Stimulated activated CD4-positive, alpha-beta T cell treated with anti-CD3 and anti-CD28 coated beads, TNF-alpha, amount 100 ng/mL, for 48 hours (primary cell): ENCODE measurements around the gene CAMK1D.
"Not testable (repeated sequence)": the region's sequence is repeated elsewhere in the genome, so short reads cannot be mapped to it uniquely, and the experiment has no call there.

Experiments
- DNase-seq, 3 donors: peaks; one replicate each; pipeline ENCODE4 v3.0.0-alpha.2; 2020; ENCODE audit warnings: low read depth in 3 of 3

CAMK1D gene

DNA sequence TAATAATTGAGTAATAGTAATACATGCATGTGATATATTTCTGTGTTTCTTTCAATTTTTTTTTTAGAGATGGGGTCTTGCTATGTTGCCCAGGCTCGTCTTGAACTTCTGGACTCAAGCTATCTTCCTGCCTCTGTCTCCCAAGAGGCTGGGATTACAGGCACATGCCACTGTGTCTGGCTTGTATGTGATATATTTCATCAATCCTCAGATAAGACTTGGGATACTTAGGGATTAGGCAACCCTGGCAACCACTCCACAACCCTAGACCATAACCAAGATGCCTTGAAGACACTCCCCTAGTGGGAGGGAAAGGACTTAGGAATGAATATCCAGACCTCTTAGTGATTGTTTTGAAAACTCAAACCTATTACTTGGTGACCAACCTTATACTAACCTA, 497.4 kb downstream of the CAMK1D start:
- no peak for DNase-seq

DNA sequence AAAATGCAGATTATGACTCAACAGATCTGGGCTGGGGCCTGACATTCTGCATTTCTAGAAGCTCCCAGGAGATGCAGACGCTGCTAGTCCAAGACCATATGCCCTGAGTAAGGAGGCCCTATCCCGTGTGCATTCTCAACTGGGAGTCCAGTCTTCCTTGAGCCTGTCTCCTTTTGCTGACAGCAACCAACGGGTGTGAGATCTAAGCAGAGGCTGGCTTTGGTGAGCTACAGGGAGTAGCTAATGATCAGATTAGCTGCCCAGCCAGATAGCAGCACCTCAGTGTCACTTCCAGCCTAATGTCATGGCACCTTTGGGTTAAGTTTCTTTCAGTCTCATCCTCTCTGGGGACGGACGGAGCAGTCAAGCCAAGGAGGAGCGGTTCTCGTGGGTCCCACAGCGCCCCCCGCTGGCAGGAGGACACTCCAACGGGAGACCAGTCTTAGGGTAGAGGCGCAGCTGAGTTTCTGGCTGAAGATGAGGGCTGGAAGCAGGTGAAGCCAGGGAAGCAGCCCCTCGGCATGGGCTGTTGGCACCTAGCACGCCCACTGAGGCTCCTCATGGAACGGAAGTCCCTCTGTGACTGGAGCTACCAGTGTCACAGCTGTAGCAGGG, 498.1 kb downstream of the CAMK1D start:
- peak in 2 of 3 donors; percentile 32 to 46 for DNase-seq

DNA sequence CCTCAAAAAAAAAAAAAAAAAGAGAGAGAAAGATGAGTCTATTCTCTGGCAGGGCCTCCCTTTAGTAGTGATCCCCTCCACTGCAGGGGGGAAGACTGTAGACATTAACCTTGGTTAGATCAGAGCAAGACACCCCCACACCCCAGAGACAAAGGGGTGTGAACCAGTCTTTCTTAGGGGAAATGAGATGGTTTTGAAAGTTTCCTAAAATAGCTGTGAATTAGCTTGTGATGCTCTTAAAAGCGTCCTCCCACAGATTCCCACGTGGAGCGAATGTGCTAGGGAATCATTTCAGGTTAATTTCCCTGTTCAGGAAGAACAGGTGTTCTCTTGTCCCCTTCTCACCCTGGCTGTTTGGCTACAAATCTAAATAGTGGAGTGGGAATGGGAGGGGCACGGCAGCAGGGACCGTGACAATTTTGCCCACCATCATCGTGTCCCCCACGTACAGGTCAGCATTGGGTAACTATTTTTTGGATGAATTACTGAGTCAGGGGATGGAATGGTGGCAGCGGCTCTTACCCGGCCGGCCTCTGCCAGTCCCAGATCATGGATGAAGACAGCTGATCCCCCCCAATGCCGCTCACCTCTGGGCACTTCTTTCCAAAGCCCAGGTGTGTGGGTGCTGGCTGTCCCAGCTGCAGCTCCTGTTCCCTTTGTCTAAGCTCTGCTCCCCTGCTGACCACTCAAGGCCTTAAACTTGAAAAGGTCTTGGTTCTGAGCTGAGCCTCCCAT, 499.3 kb downstream of the CAMK1D start:
- DNase-seq = no peak

DNA sequence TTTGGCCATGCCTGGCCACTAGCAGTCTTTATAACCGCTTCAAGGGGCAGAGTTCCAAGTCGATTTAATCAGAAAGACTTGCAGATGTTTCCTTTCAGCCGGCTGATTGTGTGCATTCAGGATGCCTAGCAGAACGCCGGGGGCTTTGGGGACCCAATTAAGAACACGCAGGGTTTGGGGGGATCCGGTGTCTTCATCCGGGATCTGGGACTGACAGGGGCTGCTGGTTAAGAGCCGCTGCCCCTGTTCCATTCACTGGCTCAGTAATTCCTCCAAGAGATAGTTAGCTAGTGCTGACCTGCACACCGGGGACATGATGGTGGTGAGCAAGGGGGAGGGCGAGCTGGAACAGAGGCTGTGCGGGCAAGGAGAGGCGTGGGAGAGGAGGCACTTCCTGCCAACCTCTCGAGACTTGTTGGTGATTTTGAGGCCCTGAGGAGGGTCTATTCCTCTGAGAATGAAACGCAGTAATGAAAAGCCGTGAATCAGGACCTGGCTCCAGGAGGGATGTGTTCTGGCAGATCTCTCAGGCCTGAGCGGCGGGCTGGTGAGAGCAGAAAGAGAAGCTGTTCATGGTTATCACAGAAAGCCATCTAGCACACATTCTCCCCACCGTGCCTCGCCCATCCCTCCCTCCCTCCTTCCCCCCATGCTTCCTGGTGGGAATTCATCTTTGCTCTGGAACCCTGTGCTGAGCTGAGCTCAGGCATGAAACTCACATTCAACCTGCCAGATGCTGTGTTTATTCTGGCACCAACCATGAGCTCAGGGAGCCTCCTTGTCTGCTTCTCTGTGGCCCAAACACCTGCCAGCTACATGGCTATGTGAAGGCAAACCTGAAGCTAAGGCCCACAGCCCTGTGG, 500.2 kb downstream of the CAMK1D start:
- no peak for DNase-seq

DNA sequence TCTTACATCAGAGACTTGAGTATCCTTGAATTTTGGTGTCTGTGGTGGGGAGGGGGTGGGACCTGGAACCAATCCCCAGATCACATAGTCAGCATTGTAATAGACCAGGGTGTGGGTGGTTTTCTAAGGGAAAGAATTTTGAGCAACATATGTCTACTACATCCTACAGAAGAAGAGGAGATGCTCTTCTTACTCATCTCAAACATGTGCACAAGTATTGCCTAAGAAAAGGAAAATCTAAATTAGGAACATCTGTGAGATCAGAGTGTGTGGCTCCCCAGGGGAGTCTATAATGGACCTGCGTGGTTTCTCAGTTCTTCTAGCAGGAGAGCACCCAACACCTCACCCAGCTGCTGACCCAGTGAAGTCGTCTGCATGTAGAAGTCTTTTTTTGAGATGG, 503.3 kb downstream of the CAMK1D start:
- no peak for DNase-seq

DNA sequence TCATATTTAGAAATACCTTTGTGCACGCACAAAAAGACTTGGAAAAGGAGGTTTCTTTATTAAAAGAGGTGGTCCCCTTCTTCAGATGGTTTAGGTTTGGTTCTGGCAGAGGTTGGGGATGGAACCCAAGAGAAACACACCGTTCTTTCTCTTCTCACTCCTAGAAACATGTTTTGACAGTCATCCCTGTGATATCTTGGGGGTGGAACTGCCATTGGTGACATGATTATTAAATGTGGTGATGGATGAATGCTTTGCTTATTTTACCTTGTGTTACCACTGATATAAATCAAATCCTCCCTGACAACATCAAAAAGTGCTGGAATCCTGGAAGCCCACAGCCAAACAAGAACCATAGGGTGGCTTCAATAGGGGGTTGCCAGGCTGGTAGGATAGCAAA, 505.6 kb downstream of the CAMK1D start:
- DNase-seq = no peak

DNA sequence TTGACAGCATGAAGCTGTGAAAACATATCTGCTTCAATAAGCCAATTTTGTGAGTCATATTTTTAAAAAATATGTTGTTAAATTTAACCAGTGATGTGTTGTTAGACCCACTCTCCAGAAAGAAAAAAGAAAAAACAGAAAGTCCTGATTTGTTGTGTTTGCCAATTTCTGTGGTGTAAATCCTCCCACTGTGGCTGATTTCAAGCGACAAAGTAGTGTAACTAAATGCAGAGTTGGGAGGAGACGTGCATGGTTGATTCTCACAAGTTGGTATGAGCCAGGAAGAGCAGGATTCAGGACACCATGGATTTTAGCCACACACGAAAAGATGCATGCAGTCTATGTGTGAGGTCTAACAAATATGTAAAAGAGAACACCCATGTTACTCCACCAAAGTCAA, 513.1 kb downstream of the CAMK1D start:
- no peak for DNase-seq

DNA sequence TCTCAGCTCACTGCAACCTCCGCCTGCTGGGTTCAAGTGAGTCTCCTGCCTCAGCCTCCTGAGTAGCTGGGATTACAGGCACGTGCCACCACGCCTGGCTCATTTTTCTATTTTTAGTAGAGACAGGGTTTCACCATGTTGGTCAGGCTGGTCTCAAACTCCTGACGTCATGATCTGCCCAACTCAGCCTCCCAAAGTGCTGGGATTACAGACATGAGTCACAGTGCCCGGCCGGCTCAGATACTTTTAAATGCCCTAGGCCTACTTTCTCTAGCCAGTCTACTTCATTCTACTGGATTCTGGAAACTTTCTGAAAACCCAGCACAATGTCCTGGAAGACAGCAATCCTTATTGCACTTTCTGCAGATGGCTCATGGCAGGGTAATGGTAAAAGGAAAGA, 516.2 kb downstream of the CAMK1D start:
- not testable (repeated sequence) for DNase-seq

DNA sequence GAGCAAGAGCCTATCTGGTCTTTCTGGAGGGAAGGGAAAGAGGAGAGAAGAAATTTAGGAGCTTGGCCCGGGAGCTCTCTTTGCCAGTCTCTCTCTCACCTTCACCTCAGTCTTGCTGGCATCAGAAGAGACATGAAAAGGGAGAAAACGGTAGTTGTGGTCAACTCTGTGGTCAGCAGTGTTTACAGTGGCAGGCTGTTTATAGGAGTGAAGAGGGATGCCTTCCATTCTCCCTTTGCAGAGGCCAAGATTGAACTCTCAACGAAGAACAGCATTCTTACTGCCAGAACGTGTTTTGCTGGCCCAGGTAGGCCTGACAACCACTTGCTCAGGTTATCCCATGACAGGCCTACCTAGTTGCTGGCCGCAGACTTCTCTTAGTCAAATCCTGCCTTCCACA, 518.9 kb downstream of the CAMK1D start:
- no peak for DNase-seq

DNA sequence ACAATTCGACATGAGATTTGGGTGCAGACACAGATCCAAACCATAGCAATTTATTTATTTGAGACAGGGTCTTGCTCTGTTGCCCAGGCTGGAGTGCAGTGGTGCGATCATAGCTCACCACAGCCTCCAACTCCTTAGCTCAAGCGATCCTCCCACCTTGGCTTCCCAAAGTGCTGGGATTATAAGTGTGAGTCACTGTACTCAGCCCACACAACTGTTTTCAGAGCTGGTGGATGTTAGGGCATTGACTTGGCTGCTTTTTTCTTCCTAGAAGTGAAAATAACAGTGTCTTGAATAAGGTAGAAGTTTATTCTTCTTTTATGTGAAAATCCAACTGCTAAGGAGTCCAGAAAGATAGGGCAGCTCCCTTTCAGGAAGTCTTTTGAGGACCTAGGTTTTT, 520.1 kb downstream of the CAMK1D start:
- no peak for DNase-seq

DNA sequence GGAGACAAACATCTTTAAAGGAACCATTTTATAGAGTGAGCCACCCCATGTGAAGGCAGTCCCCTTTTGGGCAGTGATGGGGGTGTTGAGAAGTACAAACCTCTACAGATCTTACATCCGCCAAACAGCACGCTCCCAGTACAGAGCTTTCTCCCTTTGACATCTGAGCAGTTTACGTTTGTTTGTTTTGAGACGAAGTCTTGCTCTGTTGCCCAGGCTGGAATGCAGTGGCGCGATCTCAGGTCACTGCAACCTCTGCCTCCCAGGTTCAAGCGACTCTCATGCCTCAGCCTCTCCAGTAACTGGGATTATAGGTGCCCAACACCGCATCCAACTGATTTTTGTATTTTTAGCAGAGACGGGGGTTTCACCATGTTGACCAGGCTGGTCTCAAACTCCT, 523.2 kb downstream of the CAMK1D start:
- no peak for DNase-seq

DNA sequence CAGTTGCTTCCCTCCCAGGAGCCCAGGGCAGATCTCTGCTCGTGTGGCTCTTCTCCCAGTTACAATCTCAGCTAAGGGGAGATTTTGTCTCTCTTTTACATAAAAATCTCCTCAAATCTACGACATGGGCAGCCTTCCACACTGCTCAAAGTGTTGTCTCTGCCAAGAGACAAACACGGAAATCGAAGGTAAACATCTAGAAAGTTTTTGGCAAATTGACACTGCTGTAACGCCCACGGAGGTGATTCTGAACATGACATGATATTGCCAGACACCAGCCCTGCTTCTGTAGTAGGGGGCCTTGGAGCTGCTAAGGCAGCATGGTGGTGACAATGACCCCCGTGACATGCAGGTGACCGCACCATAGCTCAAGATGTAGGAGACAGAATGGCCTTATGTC, 523.8 kb downstream of the CAMK1D start:
- DNase-seq = no peak

DNA sequence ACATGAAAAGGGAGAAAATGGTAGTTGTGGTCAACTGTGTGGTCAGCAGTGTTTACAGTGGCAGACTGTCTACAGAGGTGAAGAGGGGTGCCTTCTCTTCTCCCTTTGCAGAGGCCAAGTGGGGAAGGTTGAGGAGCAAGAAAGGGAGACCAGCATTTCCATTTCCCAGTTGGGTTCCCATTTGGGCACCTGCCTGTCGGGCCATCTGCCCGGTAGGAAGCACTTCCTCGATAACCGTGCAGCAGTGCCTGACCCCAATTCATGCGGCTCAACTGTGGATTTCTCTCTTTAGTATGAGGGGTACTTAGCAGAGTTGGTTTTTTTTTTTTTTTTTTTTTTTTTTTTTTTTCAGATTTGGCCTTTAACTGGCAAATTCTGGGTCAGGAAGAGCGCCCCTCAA, 525.2 kb downstream of the CAMK1D start:
- no peak for DNase-seq

DNA sequence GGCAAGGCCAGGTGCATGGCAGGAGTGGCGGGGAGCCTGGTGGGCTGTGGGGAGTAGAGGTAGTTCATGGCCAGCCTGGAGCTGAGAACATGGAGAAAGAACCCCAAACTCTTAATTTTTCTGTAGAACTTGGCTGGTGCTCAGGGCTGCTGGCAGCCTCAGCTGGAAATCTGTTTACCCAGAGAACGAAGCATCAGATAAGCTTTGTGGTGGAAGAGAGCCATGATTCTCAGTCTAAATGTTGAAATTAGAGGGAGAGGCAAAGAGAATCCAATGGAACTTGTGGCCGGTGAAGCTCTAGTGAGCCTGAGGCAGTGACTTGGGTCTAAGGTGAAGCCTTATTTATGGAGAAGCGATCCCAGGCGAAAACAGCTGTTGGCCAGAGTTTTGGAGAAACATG, 525.8 kb downstream of the CAMK1D start:
- DNase-seq = no peak

DNA sequence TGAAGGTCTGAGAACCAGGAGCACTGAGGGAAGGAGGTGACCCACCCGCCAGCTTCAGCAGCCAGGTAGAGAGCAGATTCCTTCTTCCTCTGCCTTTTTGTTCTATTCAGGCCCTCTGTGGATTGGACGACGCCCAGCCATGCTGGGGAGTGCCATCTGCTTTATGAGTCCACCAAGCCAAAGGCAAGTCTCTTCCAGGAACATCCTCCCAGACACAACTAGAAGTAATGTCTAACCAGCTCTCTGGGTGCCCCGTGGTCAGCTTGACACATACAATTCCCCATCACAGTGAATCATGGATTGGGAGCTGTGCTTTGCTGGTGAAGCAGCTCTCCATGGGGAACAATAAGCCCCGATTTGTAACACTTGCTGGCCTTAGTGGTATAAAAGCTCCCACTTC, 526.9 kb downstream of the CAMK1D start:
- DNase-seq = no peak

DNA sequence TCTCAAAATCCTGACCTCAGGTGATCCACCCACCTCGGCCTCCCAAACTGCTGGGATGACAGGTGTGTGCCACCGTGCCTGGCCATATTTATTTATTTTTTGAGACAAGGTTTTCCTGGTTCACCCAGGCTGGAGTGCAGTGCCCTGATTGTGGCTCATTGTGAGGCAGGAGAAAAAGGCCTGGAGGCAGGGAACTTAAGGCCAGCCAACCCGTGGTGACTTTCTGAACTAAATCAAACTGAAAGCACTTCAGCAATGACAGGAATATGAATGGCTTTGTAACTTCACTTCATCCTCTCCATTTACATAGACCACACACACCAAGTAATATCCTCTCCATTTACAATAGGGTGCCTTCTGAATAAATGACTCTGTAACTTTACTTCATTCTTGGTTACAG, 527.8 kb downstream of the CAMK1D start:
- DNase-seq = no peak

DNA sequence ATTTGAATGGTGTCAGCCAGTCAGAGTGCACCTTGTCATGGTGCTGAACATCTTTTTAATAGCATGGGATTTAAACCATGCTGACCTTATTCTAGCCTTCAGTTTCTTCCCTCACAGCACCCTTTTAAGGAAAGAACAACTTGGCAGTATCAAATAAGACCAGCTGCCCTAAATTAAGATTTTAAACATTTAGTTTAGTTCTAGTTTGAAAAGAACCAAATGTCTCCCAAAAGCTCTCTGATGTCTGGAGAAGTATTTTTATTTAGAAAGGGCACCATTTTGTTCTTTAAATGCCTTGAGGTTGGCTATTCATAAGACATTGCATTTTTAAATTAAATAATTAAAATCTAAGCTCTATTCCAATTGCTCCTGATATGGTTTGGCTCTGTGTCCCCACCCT, 531.1 kb downstream of the CAMK1D start:
- no peak for DNase-seq

DNA sequence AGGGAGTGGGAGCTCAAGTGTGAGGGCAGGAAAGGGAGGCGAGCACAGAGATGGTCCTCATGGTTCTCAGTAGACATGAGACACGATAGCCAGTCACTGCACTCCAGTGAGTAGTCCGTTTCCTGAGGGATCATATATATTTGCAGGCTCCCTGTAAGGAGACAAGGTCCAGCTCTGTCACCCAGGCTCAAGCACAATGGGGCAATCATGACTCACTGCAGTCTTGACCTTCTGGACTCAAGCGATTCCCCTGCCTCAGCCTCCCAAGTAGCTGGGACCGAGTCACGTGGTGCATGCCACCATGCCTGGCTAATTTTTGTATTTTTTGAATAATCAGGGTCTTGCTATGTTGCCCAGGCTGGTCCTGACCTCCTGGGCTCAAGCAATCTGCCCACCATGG, 535.5 kb downstream of the CAMK1D start:
- no peak for DNase-seq
